Ishikawa (cell line): Measurements from ENCODE around the gene AGK.

Experiments
- CEBPB ChIP-seq: IDR thresholded peaks from 2 replicates; pipeline ENCODE4 v1.6.1; 2012
- CREB1 ChIP-seq: IDR thresholded peaks from 2 replicates; pipeline ENCODE4 v1.6.1; 2012; ENCODE audit warnings: low read depth
- EGR1 ChIP-seq: IDR thresholded peaks from 2 replicates; pipeline ENCODE4 v1.6.1; 2012
- EP300 ChIP-seq: IDR thresholded peaks from 2 replicates; pipeline ENCODE4 v1.6.1; 2012; ENCODE audit warnings: borderline replicate concordance
- FOXM1 ChIP-seq: IDR thresholded peaks from 2 replicates; pipeline ENCODE4 v1.6.1; 2012; ENCODE audit warnings: low read depth, borderline replicate concordance
- NFIC ChIP-seq: IDR thresholded peaks from 2 replicates; pipeline ENCODE4 v1.6.1; 2012
- RAD21 ChIP-seq: IDR thresholded peaks from 2 replicates; pipeline ENCODE4 v1.6.1; 2012; ENCODE audit warnings: low read depth
- TAF1 ChIP-seq: IDR thresholded peaks from 2 replicates; pipeline ENCODE4 v1.6.1; 2012; ENCODE audit warnings: low read depth, mild to moderate bottlenecking
- TCF12 ChIP-seq: IDR thresholded peaks from 2 replicates; pipeline ENCODE4 v1.6.1; 2012; ENCODE audit warnings: low read depth
- TEAD4 ChIP-seq: IDR thresholded peaks from 2 replicates; pipeline ENCODE4 v1.6.1; 2012
- YY1 ChIP-seq: IDR thresholded peaks from 2 replicates; pipeline ENCODE4 v1.6.1; 2012; ENCODE audit warnings: low read depth
- ZBTB7A ChIP-seq: IDR thresholded peaks from 2 replicates; pipeline ENCODE4 v1.6.1; 2012; ENCODE audit warnings: low read depth
- TF ChIP-seq, protein P1 (sequence below): IDR thresholded peaks from 2 replicates; pipeline ENCODE4 v1.6.1; 2012; ENCODE audit warnings: low read depth, mild to moderate bottlenecking
- TF ChIP-seq, protein P2 (sequence below): IDR thresholded peaks from 2 replicates; pipeline ENCODE4 v1.6.1; 2012
- TF ChIP-seq, protein P3 (sequence below): IDR thresholded peaks from 2 replicates; pipeline ENCODE4 v1.6.1; 2012

Gene AGK

DNA sequence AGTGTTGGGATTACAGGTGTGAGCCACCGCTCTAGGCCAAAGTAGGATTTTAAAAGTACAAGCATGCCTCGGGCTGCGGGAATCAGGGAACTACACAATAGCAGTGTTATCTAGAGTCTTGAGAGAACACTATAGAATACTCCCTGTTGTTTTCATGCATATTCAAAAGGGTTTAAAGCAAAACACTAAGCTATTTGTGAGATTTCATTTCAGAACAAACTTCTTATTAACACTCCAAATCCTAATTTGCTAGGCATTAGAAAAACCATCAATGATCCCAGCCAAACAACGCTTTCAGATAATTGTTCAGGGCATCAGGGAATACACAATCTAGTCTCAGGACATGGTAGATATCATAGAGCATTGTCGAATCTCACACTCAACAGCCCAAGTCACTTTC is 136.8 kb downstream of the AGK start:
- no peak for TF ChIP-seq FOXM1
- TF ChIP-seq CREB1 = no peak
- TF ChIP-seq ZBTB7A = no peak
- TF ChIP-seq EP300 = no peak
- TF ChIP-seq CEBPB = no peak
- no peak for TF ChIP-seq TEAD4
- TF ChIP-seq NFIC = no peak
- TF ChIP-seq YY1 = no peak

DNA sequence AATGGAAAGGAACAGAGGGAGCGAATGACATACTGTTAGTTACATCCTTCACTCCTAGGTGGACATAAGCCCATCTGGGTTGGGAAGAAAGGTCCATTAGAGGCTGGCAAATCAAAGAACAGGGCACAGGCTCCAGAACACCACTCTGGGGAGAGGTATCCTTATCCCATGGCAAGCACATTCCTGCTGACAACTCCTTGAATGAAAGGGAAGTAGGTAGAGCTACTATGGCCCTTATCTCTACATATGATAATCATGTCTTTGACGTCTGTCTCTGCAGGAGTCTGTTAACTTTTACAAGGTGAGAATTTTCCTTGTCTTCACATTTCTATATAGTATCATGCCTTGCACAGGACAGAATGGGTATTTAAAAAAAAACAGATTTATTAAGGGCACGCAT is 140.3 kb downstream of the AGK start:
- TF ChIP-seq ZBTB7A = no peak
- no peak for TF ChIP-seq NFIC
- TF ChIP-seq EP300 = no peak
- TF ChIP-seq, protein P1, sequence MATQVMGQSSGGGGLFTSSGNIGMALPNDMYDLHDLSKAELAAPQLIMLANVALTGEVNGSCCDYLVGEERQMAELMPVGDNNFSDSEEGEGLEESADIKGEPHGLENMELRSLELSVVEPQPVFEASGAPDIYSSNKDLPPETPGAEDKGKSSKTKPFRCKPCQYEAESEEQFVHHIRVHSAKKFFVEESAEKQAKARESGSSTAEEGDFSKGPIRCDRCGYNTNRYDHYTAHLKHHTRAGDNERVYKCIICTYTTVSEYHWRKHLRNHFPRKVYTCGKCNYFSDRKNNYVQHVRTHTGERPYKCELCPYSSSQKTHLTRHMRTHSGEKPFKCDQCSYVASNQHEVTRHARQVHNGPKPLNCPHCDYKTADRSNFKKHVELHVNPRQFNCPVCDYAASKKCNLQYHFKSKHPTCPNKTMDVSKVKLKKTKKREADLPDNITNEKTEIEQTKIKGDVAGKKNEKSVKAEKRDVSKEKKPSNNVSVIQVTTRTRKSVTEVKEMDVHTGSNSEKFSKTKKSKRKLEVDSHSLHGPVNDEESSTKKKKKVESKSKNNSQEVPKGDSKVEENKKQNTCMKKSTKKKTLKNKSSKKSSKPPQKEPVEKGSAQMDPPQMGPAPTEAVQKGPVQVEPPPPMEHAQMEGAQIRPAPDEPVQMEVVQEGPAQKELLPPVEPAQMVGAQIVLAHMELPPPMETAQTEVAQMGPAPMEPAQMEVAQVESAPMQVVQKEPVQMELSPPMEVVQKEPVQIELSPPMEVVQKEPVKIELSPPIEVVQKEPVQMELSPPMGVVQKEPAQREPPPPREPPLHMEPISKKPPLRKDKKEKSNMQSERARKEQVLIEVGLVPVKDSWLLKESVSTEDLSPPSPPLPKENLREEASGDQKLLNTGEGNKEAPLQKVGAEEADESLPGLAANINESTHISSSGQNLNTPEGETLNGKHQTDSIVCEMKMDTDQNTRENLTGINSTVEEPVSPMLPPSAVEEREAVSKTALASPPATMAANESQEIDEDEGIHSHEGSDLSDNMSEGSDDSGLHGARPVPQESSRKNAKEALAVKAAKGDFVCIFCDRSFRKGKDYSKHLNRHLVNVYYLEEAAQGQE = no peak
- TF ChIP-seq CEBPB = no peak
- TF ChIP-seq, protein P2, sequence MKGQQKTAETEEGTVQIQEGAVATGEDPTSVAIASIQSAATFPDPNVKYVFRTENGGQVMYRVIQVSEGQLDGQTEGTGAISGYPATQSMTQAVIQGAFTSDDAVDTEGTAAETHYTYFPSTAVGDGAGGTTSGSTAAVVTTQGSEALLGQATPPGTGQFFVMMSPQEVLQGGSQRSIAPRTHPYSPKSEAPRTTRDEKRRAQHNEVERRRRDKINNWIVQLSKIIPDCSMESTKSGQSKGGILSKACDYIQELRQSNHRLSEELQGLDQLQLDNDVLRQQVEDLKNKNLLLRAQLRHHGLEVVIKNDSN = no peak
- TF ChIP-seq CREB1 = no peak
- TF ChIP-seq, protein P3, sequence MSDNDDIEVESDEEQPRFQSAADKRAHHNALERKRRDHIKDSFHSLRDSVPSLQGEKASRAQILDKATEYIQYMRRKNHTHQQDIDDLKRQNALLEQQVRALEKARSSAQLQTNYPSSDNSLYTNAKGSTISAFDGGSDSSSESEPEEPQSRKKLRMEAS = no peak
- TF ChIP-seq TAF1 = no peak
- no peak for TF ChIP-seq YY1

DNA sequence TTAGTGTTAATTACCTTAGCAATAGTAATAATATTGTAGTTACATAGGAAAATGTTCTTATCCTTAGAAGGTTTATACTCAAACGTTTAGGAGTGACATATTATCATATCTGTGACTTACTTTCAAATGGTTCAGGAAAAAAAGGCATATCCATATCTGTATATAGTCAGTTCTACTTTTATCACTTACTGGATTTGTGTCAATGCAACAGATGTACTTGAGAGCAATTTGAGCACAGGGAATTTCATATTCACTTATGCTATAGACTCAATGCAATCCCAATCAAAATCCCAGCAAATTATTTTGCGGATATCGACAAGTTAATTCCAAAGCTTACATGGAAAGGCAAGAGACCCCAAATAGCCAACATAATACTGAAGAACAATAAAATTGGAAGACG is 140.8 kb downstream of the AGK start:
- TF ChIP-seq TAF1 (no peak), TCF12 (no peak), NFIC (no peak), TEAD4 (no peak), YY1 (no peak), RAD21 (no peak), CEBPB (no peak), EP300 (no peak), CREB1 (no peak), EGR1 (no peak), ZBTB7A (no peak)
- TF ChIP-seq, protein P3 = no peak
- TF ChIP-seq, protein P1 = no peak

DNA sequence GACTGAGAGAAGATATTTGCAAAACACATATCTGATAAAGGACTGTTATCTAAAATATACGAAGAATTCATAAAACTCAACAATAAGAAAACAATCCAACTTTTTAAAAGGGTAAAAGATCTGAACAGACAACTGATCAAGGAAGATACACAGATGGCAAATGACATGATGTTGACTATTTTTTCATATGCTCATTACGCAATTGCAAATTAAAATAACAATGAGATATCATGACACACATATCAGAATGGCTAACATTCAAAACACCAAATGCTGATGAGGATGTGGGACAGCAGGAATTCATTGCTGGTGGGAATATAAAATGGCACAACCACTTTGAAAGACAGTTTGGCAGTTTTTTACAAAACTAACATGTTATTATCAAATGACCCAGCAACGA is 141.9 kb downstream of the AGK start:
- TF ChIP-seq, protein P2 = no peak
- TF ChIP-seq CEBPB = 0 out of 2 replicates have a peak, but pooled peaks have one; percentile 15

DNA sequence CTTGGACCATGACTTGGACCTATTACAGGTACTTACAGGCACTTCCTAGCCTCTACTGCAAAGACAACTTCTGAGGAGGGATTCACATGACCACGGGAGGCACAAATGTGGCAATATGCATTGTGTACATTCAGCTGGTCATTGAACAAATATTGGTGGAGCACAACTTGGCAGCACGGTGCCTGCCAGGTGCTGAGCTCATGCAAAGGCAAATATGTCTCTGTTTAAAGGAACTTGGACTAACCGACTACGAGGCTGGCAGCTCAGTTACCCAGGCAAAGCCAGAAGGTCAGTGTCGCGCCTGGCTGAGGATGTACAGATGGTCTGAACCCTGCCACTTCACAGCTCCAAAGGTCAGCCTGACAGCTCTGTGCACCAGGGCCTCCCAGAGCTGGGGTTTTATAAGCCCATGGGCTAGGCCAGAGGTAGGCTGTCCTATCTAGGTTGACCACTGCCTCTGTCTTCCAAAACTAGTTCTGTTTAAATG is 144.6 kb downstream of the AGK start:
- no peak for TF ChIP-seq CEBPB
- no peak for TF ChIP-seq TCF12
- no peak for TF ChIP-seq YY1
- TF ChIP-seq, protein P3 = no peak
- no peak for TF ChIP-seq TAF1

DNA sequence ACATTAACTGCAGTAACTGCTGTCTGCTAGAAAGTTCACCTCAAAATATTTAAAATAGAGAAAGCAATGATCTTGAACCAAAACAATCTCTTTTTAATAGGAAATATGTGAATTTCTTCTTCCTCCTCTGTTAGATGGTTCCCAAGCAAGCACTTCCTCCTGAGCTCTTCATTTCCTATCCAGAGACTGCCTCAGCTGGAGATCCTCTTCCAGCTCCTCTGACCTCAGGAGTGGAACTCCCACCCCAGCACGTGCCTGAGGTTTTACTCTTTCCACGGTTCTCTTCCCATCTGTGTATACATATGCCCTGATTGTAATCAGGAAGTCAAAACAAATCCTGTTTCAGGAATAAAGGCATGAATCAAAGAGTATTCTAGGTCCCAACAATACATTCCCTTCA is 145.1 kb downstream of the AGK start:
- TF ChIP-seq EGR1 (no peak), YY1 (no peak), TEAD4 (no peak), EP300 (no peak), RAD21 (no peak), CREB1 (no peak), FOXM1 (no peak), CEBPB (no peak), ZBTB7A (no peak)
